Pons (tissue), 1 donor: ENCODE results near the gene KLF3.

Experiments used
- DNase-seq: peaks from one replicate; pipeline ENCODE4 v3.0.0-alpha.2; 2016; ENCODE audit warnings: low spot score

The KLF3 gene

GRCh38 chr4:38698176-38698575 is 34.2 kb downstream of the KLF3 start:
- DNase-seq, result no peak

- no peak for DNase-seq
Measured at GRCh38 chr4:38699112-38699511, 35.1 kb downstream of the KLF3 start.

DNA sequence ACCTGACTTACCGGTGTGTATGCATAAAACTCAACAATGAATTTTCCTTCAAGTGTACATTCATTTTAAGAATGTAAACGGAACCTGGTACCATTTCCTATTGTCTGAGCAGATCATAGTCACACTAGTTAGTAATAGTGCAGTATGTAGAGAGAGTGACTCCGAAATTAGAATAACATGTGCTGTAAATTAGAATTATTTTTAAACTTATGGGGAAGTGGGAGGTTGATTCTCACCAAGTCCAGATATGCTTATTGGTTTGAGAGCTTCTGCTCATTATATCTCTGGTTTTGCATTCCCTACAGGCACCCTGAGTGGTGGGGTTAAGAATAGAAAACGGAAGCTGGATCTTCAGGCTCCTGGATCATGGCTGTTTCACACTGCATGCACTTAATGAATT is 39.6 kb downstream of the KLF3 start:
- DNase-seq, result no peak

DNA sequence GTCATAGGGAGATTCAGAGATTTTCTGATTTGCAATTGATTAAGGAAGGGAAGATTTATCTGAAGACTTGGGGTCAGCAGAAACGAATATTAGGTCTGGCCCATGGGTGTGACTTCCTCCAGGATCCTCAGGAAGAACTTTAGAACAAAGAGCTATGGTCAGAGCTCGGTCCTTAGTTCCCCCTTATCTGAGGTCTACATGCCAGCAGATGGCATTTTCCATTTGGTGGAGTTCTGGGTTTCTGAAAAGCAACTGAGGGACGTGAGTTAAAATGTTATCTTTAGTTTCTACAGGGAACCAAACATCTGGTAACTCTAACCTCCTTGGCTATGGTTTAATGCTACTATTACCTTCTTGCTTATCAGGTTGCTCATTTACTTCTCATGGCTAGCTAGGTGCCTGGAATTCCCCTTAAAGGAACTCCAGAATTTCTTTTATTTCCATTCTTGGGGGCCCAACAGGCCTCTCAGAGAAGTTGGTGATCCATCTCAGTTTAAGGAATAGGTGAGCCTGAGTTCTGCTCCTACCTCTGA is 40.7 kb downstream of the KLF3 start:
- DNase-seq, result no peak

- DNase-seq, result no peak
Measured at GRCh38 chr4:38706301-38706700, 42.3 kb downstream of the KLF3 start.

- DNase-seq, result no peak
Measured at GRCh38 chr4:38710053-38710452, 46.1 kb downstream of the KLF3 start.

DNA sequence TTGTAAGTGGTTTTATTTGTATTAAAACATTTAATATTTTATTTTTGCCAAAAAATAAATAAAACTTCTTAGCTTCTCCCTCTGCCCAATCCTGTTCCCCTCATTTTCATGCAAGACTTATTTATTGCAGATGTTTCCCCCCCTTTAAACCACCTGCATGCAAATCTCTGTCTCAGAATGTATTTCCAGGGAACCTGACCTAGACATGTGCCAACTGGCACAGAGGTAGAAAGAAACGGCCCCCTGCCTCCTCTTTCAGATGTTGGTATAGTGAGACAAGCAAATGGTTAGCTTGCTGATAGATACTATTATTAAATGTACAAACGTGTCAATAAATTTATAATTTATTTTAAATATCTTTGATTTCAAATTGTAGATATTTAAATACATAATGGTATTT is 47.1 kb downstream of the KLF3 start:
- no peak for DNase-seq

DNA sequence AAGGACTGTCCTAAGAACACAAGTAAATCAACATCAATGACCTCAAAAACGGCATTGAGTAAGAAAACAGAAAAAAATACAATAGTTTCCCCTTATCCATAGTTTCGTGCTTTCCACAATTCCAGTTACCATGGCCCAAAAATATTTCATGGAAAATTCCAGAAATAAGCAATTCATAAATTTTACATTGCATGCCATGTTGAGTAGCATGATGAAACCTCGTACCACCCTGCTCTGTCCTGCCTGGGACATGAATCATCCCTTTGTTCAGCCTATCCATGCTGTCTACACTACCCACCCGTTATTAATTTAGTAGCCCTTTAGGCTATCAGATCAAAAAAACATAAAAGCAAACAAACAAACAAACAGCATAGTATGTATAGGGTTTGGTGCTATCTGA is 51.1 kb downstream of the KLF3 start:
- DNase-seq, result no peak

- DNase-seq, result no peak
Measured at GRCh38 chr4:38716256-38716655, 52.3 kb downstream of the KLF3 start.

DNA sequence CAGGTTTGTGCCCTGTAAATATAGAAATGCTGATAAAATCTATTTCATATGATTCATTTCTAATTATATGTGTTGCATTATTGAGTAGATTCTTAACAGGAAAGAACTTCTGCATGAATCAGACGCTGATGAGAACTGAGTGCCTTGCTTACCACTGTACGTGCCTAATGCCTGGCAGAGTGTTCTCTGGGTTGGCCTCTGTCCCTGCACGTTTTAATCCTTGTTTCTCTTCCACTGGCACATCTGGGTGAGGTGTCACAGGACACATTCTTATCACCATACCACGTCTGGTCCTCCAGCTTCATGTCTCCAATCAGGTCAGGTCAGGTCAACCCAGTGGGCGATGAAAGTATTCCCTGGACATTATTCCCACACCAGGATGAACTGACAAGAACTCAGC is 53.6 kb downstream of the KLF3 start:
- DNase-seq, result no peak

GRCh38 chr4:38723114-38723513 is 59.1 kb downstream of the KLF3 start:
- no peak for DNase-seq

DNA sequence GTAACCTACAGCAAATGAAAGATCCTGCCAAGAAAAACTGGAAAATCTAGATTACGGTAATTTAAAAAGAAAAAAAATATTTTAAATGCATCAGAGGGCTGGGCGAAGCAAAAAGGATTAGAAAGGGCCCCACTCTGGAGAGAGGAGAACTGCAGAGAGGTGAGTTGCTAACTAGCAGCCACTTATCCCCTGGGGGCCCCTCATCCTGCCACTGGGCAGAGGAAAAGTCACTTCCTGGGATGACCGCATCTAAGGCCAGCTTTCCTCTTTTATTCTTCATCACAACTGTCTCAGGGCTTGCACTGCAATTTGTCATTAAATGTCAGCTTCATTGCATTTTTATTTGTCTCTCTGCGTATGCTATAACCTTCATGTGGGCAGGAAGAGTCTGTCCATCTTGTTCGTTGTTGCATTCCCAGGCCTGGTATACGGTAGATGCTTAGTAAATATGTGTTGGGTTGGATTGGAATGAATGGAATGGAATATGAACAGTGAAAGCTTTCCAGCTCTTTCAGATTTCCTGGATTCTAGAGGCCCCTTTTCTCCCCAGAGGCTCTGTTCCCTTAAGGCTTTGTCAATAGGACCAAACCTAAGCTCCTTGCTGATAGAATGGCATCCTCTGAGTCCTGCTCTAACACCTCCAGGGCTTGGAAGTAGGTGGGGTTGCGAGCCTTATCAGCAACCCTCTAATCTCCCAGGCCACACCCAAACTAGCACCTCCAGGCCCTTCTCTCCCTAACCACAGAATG is 59.9 kb downstream of the KLF3 start:
- no peak for DNase-seq

DNA sequence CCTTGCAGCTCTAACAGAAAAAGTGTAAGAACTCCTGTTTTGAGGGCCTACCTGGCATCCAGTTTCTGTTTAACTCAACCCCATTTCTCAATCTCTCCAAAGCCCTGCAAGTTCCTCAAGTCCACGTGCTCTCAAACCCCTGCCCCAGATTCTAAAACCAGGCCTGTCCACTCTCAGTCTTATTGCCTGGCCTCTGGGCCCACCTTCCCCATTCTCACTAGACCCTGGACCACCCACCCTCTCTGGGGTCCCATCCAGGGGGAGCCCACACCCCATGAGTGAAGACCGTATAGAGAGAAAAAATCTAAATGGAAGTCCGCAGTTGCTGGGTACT is 60.4 kb downstream of the KLF3 start:
- no peak for DNase-seq

- DNase-seq, result no peak
Measured at GRCh38 chr4:38728631-38729141, 64.7 kb downstream of the KLF3 start.

GRCh38 chr4:38730493-38730829 is 66.5 kb downstream of the KLF3 start:
- DNase-seq, result no peak

- peak; percentile 80 for DNase-seq
Measured at GRCh38 chr4:38730830-38731646, 67.0 kb downstream of the KLF3 start.

DNA sequence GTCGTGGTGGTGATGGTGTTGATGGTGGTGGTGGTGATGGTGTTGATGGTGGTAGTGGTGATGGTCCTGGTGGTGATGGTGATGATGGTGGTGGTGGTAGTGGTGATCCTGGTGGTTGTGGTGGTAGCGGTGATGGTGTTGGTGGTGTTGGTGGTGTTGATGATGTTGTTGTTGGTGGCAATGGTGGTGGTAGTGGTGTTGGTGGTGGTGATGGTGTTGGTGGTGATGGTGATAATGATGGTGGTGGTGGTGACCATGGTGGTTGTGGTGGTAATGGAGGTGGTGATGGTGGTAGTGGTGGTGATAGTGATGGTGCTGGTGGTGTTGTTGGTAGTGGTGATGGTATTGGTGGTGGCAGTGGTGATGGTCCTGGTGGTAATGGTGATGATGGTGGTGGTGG is 69.7 kb downstream of the KLF3 start:
- no peak for DNase-seq

DNA sequence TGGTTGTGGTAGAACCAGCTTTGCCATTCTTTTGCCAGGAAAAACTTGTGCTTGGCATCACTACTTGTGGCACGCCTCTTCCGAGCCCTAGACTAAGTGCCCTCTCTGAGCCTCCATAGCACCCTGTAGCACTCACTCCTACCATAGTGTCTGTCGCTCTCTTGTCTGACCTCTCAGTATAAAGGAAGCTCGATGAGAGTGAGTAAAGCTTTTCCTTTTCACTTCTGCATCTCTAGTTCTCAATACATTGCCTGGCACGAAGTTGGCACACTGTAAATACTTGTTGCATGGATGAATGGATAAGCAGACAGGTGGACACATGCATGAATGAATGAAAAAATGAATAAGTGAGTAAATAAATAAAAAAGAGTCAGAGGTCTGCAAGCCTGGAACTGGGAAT is 70.4 kb downstream of the KLF3 start:
- no peak for DNase-seq

DNA sequence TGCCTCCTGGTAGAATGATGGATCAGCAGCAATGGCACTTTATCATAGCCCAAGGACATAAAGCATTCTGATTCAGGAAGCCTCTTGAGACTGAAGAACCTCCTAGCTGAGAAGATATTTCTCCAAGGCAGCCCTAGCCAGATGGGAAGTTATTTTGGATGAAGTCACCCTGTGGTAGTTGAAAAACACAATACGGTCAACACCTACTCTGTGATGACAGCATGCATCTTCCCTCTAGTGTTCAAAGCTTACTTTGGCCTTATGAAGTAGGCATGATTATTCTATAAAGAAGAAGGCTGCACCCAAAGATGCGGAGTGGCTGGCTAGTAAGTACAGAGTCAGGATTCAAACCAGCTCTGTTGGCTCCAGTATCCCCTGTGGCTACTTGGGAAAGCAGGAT is 70.9 kb downstream of the KLF3 start:
- no peak for DNase-seq

GRCh38 chr4:38735870-38736269 is 71.9 kb downstream of the KLF3 start:
- no peak for DNase-seq

GRCh38 chr4:38738940-38739803 is 75.2 kb downstream of the KLF3 start:
- no peak for DNase-seq

DNA sequence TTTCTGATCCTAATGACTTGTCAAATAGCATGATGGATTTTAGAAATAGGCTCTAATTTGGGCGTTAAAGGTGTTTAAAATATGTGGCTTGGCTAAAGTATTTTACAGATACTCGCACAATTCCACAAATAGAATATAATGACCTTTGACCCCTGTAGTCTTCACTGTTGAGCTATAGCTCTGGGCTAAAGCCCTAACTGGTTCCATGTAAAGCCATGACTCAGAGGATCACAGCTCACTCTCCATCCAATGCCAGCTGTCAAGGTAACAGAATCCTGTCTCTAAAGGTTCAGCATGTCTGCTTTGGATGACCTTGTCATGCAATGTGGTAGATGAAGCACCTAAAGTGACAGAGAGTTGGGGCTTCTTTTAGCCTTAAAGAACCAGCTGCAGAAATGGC is 76.3 kb downstream of the KLF3 start:
- no peak for DNase-seq
